GM23248 (cell line): ENCODE results near the gene TBATA. TPM values are rescaled to one million over a fixed set of nuclear protein-coding genes. Genes with fewer than 3 reads are reported as not detected.

Experiments
- DNase-seq: peaks from one replicate; pipeline ENCODE4 v3.0.0-alpha.2; 2015
- H2AFZ ChIP-seq: fragments of 200-600 bp; sonication (generic); 2 replicates; pipeline ENCODE4 v1.6.1; 2016; ENCODE audit warnings: antibody characterized with exemption
- H3F3A ChIP-seq: fragments of 200-600 bp; sonication (generic); 2 replicates; pipeline ENCODE4 v1.6.1; 2016; ENCODE audit warnings: mild to moderate bottlenecking, antibody characterized with exemption, mixed run types; ENCODE audit not compliant: insufficient read depth
- H3K27ac ChIP-seq: fragments of 200-600 bp; sonication (generic); 2 replicates; pipeline ENCODE4 v1.5.1; 2016; ENCODE audit warnings: mild to moderate bottlenecking
- H3K27me3 ChIP-seq: fragments of 200-600 bp; sonication (generic); replicated peaks from 2 replicates; pipeline ENCODE4 v1.6.1; 2016; ENCODE audit warnings: mild to moderate bottlenecking; ENCODE audit not compliant: insufficient read depth
- H3K36me3 ChIP-seq: fragments of 200-600 bp; sonication (generic); 2 replicates; pipeline ENCODE4 v1.6.1; 2016; ENCODE audit warnings: low read depth, mild to moderate bottlenecking
- H3K4me1 ChIP-seq: fragments of 200-600 bp; sonication (generic); 2 replicates; pipeline ENCODE4 v1.6.1; 2016; ENCODE audit warnings: mild to moderate bottlenecking; ENCODE audit not compliant: insufficient read depth
- H3K4me2 ChIP-seq: fragments of 200-600 bp; sonication (generic); one replicate; pipeline ENCODE4 v1.6.1; 2016; ENCODE audit warnings: mild to moderate bottlenecking; ENCODE audit not compliant: unreplicated experiment
- H3K4me3 ChIP-seq: fragments of 200-600 bp; sonication (generic); 2 replicates; pipeline ENCODE4 v1.5.1; 2016; ENCODE audit warnings: mild to moderate bottlenecking
- H3K79me2 ChIP-seq: fragments of 200-600 bp; sonication (generic); 2 replicates; pipeline ENCODE4 v1.6.1; 2016; ENCODE audit warnings: mild to moderate bottlenecking; ENCODE audit not compliant: insufficient read depth
- H3K9ac ChIP-seq: fragments of 200-600 bp; sonication (generic); 2 replicates; pipeline ENCODE4 v1.6.1; 2016; ENCODE audit warnings: mild to moderate bottlenecking
- H3K9me2 ChIP-seq: fragments of 200-600 bp; sonication (generic); 2 replicates; pipeline ENCODE4 v1.6.1; 2016; ENCODE audit warnings: mixed run types, mild to moderate bottlenecking, moderate library complexity; ENCODE audit not compliant: insufficient read depth
- H3K9me3 ChIP-seq: fragments of 200-600 bp; sonication (generic); one replicate; pipeline ENCODE4 v1.6.1; 2017; ENCODE audit warnings: low read depth
- H4K20me1 ChIP-seq: fragments of 200-600 bp; sonication (generic); 2 replicates; pipeline ENCODE4 v1.6.0; 2016; ENCODE audit not compliant: insufficient read depth
- EZH2 ChIP-seq: fragments of 200-600 bp; sonication (generic); IDR thresholded peaks from 2 replicates; pipeline ENCODE4 v1.6.1; 2018; ENCODE audit warnings: antibody characterized with exemption, mild to moderate bottlenecking; ENCODE audit not compliant: insufficient read depth, poor library complexity, severe bottlenecking
- EZH2phosphoT487 ChIP-seq: fragments of 200-600 bp; sonication (generic); IDR thresholded peaks from 2 replicates; pipeline ENCODE4 v1.6.1; 2018; ENCODE audit warnings: antibody characterized with exemption, moderate library complexity, mild to moderate bottlenecking, low read depth; ENCODE audit not compliant: insufficient read depth
- WGBS, 2 experiments: methylation state at CpG; one replicate each; pipeline ENCODE4 v1.1.6; 2015 to 2017; ENCODE audit warnings: low lambda C conversion rate in 2 of 2, low coverage in 1 of 2; ENCODE audit errors: missing lambda C conversion rate in 2 of 2; 5-methylcytosine and 5-hydroxymethylcytosine counted together
- in situ Hi-C: fragments of 300-500 bp; cut with MboI; formaldehyde crosslinking; loops from 2 replicates; pipeline ENCODE4 v1.15.0; 2020
- polyA plus RNA-seq: library from polyadenylated mRNA; unstranded; fragments of >200 nt; fragmentation: Nextera tagmentation; extraction: Ambion mirVana; gene quantifications from 2 replicates; pipeline ENCODE4 v1.2.1, GENCODE V29; 2016
- total RNA-seq: library from RNA; depleted of rRNA; stranded (reverse); fragments of >200 nt; shearing (Covaris generic); gene quantifications from 2 replicates; pipeline ENCODE4 v1.2.3, GENCODE V29; 2014

Gene TBATA
- total and polyA plus RNA-seq, 2 experiments from 2014 or later = not detected

GRCh38 chr10:70828923-70829322, 43.7 kb upstream of the TBATA start:
- no peak overlapping the region for H3K9ac ChIP-seq
- H3K79me2 ChIP-seq = peaks cover 73% of the 10 kb centered on the region

GRCh38 chr10:70827086-70827757, 42.0 kb upstream of the TBATA start:
- no peaks in the 10 kb centered on the region; the same call in 1 of the 2 replicates for H3K36me3 ChIP-seq
- H4K20me1 ChIP-seq = no peaks in the 10 kb centered on the region
- H3K9me3 ChIP-seq = no peaks in the 10 kb centered on the region
- DNase-seq = peak; percentile 52
- peaks cover 76% of the 10 kb centered on the region for H3K79me2 ChIP-seq
- TF ChIP-seq EZH2phosphoT487 = no peak
- TF ChIP-seq EZH2 = no peak
- H3K27me3 ChIP-seq = no peaks in the 10 kb centered on the region
- in situ Hi-C loops = no loop called here
- no peak overlapping the region for H2AFZ ChIP-seq
- no peaks in the 10 kb centered on the region for H3K9me2 ChIP-seq
- H3K27ac ChIP-seq = no peak overlapping the region
- no peak overlapping the region for H3K4me3 ChIP-seq
- H3K4me2 ChIP-seq = no peak overlapping the region
- H3K4me1 ChIP-seq = peaks cover 19% of the 10 kb centered on the region
- H3K9ac ChIP-seq = no peak overlapping the region
- H3F3A ChIP-seq = peaks cover 19% of the 10 kb centered on the region
- 77 to 81% methylated on average over 2 of the region's 2 CpGs for whole genome bisulfite sequencing, 2 experiments

More at GRCh38 chr10:70828923-70829322, 43.7 kb upstream of the TBATA start:
- no peak for DNase-seq
- Histone ChIP-seq H2AFZ (no peak overlapping the region), H4K20me1 (no peaks in the 10 kb centered on the region), H3K4me1 (peaks cover 35% of the 10 kb centered on the region), H3K36me3 (no peaks in the 10 kb centered on the region; the same call in 1 of the 2 replicates), H3K9me2 (no peaks in the 10 kb centered on the region), H3K27me3 (no peaks in the 10 kb centered on the region), H3K9me3 (no peaks in the 10 kb centered on the region), H3K4me2 (no peak overlapping the region), H3K4me3 (no peak overlapping the region), H3F3A (peaks cover 36% of the 10 kb centered on the region), H3K27ac (no peak overlapping the region)
- in situ Hi-C loops = no loop called here
- no peak for TF ChIP-seq EZH2phosphoT487
- no peak for TF ChIP-seq EZH2
- 88 to 89% methylated on average over 4 of the region's 4 CpGs for WGBS, 2 experiments

- H3K9me2 ChIP-seq = no peaks in the 10 kb centered on the region
- H3K4me3 ChIP-seq = no peak overlapping the region
- H3K79me2 ChIP-seq = peaks cover 85% of the 10 kb centered on the region
- no peak overlapping the region for H3K4me2 ChIP-seq
- H3K36me3 ChIP-seq = peaks cover 12% of the 10 kb centered on the region; the same call in 1 of the 2 replicates
- H2AFZ ChIP-seq = no peak overlapping the region
- no peaks in the 10 kb centered on the region; the same call in 1 of the 2 replicates for H3F3A ChIP-seq
- H3K9me3 ChIP-seq = no peaks in the 10 kb centered on the region
- H3K27ac ChIP-seq = no peak overlapping the region
- H3K9ac ChIP-seq = no peak overlapping the region
- WGBS, 2 experiments = 90 to 92% methylated on average over 2 of the region's 2 CpGs
- peaks cover 12% of the 10 kb centered on the region; the same call in 1 of the 2 replicates for H3K4me1 ChIP-seq
- no peak for DNase-seq
- no peaks in the 10 kb centered on the region for H3K27me3 ChIP-seq
- in situ Hi-C loops = no loop called here
- no peaks in the 10 kb centered on the region for H4K20me1 ChIP-seq
- TF ChIP-seq EZH2phosphoT487 (no peak), EZH2 (no peak)
Observed at GRCh38 chr10:70822076-70822820, 37.1 kb upstream of the TBATA start.

- no peak overlapping the region for H3K9ac ChIP-seq
- no peak overlapping the region for H3K27ac ChIP-seq
- no peak for TF ChIP-seq EZH2
- no peak for TF ChIP-seq EZH2phosphoT487
- H4K20me1 ChIP-seq = no peaks in the 10 kb centered on the region
- H3K79me2 ChIP-seq = peaks cover 81% of the 10 kb centered on the region
- no peaks in the 10 kb centered on the region for H3K27me3 ChIP-seq
- H3K4me1 ChIP-seq = peaks cover 11% of the 10 kb centered on the region; the same call in 1 of the 2 replicates
- no peaks in the 10 kb centered on the region for H3K9me3 ChIP-seq
- 83 to 85% methylated on average over 4 of the region's 4 CpGs for WGBS, 2 experiments
- in situ Hi-C loops = no loop called here
- no peaks in the 10 kb centered on the region for H3K9me2 ChIP-seq
- no peak overlapping the region for H3K4me3 ChIP-seq
- peaks cover 12% of the 10 kb centered on the region; the same call in 1 of the 2 replicates for H3K36me3 ChIP-seq
- H3K4me2 ChIP-seq = no peak overlapping the region
- H2AFZ ChIP-seq = no peak overlapping the region
- peak; percentile 20 for DNase-seq
- H3F3A ChIP-seq = peaks cover 6% of the 10 kb centered on the region; the same call in 1 of the 2 replicates
Observed at GRCh38 chr10:70820976-70821750, 36.0 kb upstream of the TBATA start.
